Activated CD4-positive, alpha-beta memory T cell treated with anti-CD3 and anti-CD28 coated beads, Interleukin-2, amount 10 ng/mL, durations not matched to agents 7 days and 5 days (primary cell): ENCODE data around the gene GPR27. TPM values are rescaled to one million over a fixed set of nuclear protein-coding genes. Genes with fewer than 3 reads are reported as not detected.
A peak's percentile ranks its signal among the peaks of the same experiment; 100 is the strongest.

Experiments
- CTCF ChIA-PET: fragments of 350-600 bp; sonication (Branson Sonifier 250); formaldehyde crosslinking; loops from one replicate; lab custom pipeline; 2021; ENCODE audit warnings: antibody characterized with exemption, inconsistent platforms; lab: Charles Lee
- POLR2A ChIA-PET: fragments of 350-600 bp; sonication (Branson Sonifier 250); formaldehyde crosslinking; loops from one replicate; lab custom pipeline; 2021; ENCODE audit warnings: antibody characterized with exemption; lab: Charles Lee
- DNase-seq: peaks from one replicate; pipeline ENCODE4 v3.0.0-alpha.2; 2020
- H3K27ac Mint-ChIP-seq: one replicate; pipeline ENCODE4 v1.8.0; 2021; ENCODE audit warnings: mild to moderate bottlenecking, mixed read lengths
- H3K27me3 Mint-ChIP-seq: one replicate; pipeline ENCODE4 v1.8.0; 2021; ENCODE audit warnings: mixed read lengths
- H3K36me3 Mint-ChIP-seq: one replicate; pipeline ENCODE4 v1.8.0; 2021; ENCODE audit warnings: low read depth, mixed read lengths
- H3K4me1 Mint-ChIP-seq: one replicate; pipeline ENCODE4 v1.8.0; 2021; ENCODE audit warnings: mixed read lengths
- H3K4me3 Mint-ChIP-seq: one replicate; pipeline ENCODE4 v1.8.0; 2021; ENCODE audit warnings: mild to moderate bottlenecking, mixed read lengths
- H3K9me3 Mint-ChIP-seq: one replicate; pipeline ENCODE4 v1.8.0; 2021; ENCODE audit warnings: mixed read lengths
- total RNA-seq, 2 experiments: library from RNA; stranded (reverse); gene quantifications; one replicate each; pipeline ENCODE4 v1.2.3, GENCODE V29; 2021

The GPR27 gene
- 1 to 10 TPM; 3.0 to 3.1 TPM for total RNA-seq

DNA sequence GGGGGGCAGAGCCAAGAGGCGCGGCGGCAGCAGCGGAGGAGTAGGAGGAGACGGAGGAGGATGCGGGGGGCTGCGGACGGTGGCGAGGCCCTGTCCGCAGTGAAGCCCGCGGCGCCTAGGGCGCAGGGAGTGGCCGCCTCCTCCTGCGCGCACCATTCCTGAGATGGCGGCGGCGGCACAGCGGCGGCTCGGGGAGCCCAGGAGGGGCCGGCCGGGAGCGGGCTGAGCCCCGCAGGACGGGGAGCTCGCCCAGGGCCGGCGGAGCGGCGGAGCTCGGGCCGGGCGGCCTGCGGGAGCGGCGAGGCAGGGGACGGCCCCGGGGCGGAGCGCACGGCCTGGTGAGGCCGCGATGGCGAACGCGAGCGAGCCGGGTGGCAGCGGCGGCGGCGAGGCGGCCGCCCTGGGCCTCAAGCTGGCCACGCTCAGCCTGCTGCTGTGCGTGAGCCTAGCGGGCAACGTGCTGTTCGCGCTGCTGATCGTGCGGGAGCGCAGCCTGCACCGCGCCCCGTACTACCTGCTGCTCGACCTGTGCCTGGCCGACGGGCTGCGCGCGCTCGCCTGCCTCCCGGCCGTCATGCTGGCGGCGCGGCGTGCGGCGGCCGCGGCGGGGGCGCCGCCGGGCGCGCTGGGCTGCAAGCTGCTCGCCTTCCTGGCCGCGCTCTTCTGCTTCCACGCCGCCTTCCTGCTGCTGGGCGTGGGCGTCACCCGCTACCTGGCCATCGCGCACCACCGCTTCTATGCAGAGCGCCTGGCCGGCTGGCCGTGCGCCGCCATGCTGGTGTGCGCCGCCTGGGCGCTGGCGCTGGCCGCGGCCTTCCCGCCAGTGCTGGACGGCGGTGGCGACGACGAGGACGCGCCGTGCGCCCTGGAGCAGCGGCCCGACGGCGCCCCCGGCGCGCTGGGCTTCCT lies at the start of gene GPR27:
Gene GPR27, plus strand, starts transcription at position 155 of the 909 bp plus-strand sequence. Its CDS starts 195 bp downstream, at position 350.
- Mint-ChIP-seq H3K27me3 (peaks cover 50% of the 10 kb centered on the region), H3K27ac (no peak within 1 kb of the TSS), H3K9me3 (no peaks in the 10 kb centered on the region), H3K4me1 (peaks cover 9% of the 10 kb centered on the region), H3K4me3 (peak within 1 kb of the TSS; percentile 57), H3K36me3 (peaks cover 3% of the 10 kb centered on the region)
- DNase-seq, result peak; percentile 26
- POLR2A ChIA-PET, result interaction anchor here (0.8 to 1.2 kb wide), 3 partner anchors 24 to 32 kb away, joined by 3 read pairs; partner anchors contain the start of gene PROK2
- CTCF ChIA-PET, result no interaction called here

GRCh38 chr3:71704915-71705314 lies 48.7 kb upstream of the GPR27 start:
- DNase-seq, result no peak
- Mint-ChIP-seq H3K27ac (peak overlapping the region; percentile 95), H3K9me3 (no peaks in the 10 kb centered on the region), H3K36me3 (peaks cover 81% of the 10 kb centered on the region), H3K4me1 (peaks cover 84% of the 10 kb centered on the region), H3K4me3 (no peak overlapping the region), H3K27me3 (no peaks in the 10 kb centered on the region)
- CTCF ChIA-PET, result no interaction called here
- POLR2A ChIA-PET, result interaction anchor here (0.8 to 1.7 kb wide), 3 partner anchors 16 to 21 kb away, joined by 3 to 5 read pairs (median 3); no protein-coding TSS in a partner anchor

- H3K9me3 Mint-ChIP-seq, result no peaks in the 10 kb centered on the region
- H3K36me3 Mint-ChIP-seq, result peaks cover 83% of the 10 kb centered on the region
- ChIA-PET CTCF (no interaction called here), POLR2A (interaction anchor here (0.8 kb wide), 1 partner anchor 16 kb away, joined by 3 read pairs; no protein-coding TSS in a partner anchor)
- DNase-seq, result no peak
- H3K27me3 Mint-ChIP-seq, result no peaks in the 10 kb centered on the region
- no peak overlapping the region for H3K4me3 Mint-ChIP-seq
- peak overlapping the region; percentile 61 for H3K27ac Mint-ChIP-seq
- H3K4me1 Mint-ChIP-seq, result peaks cover 90% of the 10 kb centered on the region
Measured at GRCh38 chr3:71705681-71706080, 48.0 kb upstream of the GPR27 start.

DNA sequence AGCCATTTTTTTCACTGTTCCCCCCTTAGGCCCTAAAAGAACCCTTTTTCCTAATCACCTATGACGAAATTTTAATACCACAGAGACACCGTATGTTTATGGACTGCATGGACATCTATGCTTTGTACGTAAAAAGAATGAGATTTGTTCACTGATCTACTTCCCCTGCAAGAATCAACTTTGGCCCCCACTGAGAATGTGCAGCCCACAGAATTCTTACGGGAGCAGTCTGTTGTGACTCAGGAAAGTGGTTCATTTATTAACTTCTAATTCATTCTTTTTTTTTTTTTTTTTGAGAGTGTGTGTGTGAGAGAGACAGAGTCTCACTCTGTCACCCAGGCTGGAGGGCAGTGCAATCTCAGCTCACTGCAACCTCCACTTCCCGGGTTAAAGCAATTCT lies 46.1 kb upstream of the GPR27 start:
- ChIA-PET POLR2A (interaction anchor here (1.0 kb wide), 1 partner anchor 74 kb away, joined by 3 read pairs; no protein-coding TSS in a partner anchor), CTCF (no interaction called here)
- Mint-ChIP-seq H3K27me3 (no peaks in the 10 kb centered on the region), H3K4me1 (peaks cover 83% of the 10 kb centered on the region), H3K36me3 (peaks cover 68% of the 10 kb centered on the region), H3K9me3 (no peaks in the 10 kb centered on the region), H3K4me3 (no peak overlapping the region), H3K27ac (no peak overlapping the region)
- DNase-seq, result no peak

GRCh38 chr3:71708476-71709105 lies 45.1 kb upstream of the GPR27 start:
- DNase-seq, result no peak
- Mint-ChIP-seq H3K4me1 (peaks cover 79% of the 10 kb centered on the region), H3K27me3 (no peaks in the 10 kb centered on the region), H3K4me3 (no peak overlapping the region), H3K27ac (no peak overlapping the region), H3K9me3 (no peaks in the 10 kb centered on the region), H3K36me3 (peaks cover 63% of the 10 kb centered on the region)
- ChIA-PET CTCF (no interaction called here), POLR2A (no interaction called here)

GRCh38 chr3:71709908-71710511 lies 43.6 kb upstream of the GPR27 start:
- no peaks in the 10 kb centered on the region for H3K27me3 Mint-ChIP-seq
- H3K4me3 Mint-ChIP-seq, result no peak overlapping the region
- H3K9me3 Mint-ChIP-seq, result no peaks in the 10 kb centered on the region
- DNase-seq, result no peak
- CTCF ChIA-PET, result interaction anchor here (1.0 to 3.3 kb wide), 7 partner anchors 9 to 165 kb away, joined by 3 to 26 read pairs (median 13); partner anchors contain the start of gene EIF4E3
- POLR2A ChIA-PET, result interaction anchor here (0.6 to 2.1 kb wide), 2 partner anchors 16 to 38 kb away, joined by 3 to 7 read pairs; no protein-coding TSS in a partner anchor
- peaks cover 56% of the 10 kb centered on the region for H3K36me3 Mint-ChIP-seq
- H3K4me1 Mint-ChIP-seq, result peaks cover 73% of the 10 kb centered on the region
- peak overlapping the region; percentile 40 for H3K27ac Mint-ChIP-seq

- H3K36me3 Mint-ChIP-seq, result peaks cover 48% of the 10 kb centered on the region
- ChIA-PET CTCF (interaction anchor here (0.6 to 3.3 kb wide), 21 partner anchors 8 to 1114 kb away, joined by 3 to 26 read pairs (median 4); partner anchors contain the start of gene EIF4E3), POLR2A (interaction anchor here (1.3 to 2.1 kb wide), 3 partner anchors 13 to 141 kb away, joined by 4 to 9 read pairs (median 7); partner anchors contain the start of gene EIF4E3)
- no peak for DNase-seq
- no peaks in the 10 kb centered on the region for H3K9me3 Mint-ChIP-seq
- H3K27me3 Mint-ChIP-seq, result no peaks in the 10 kb centered on the region
- no peak overlapping the region for H3K27ac Mint-ChIP-seq
- peaks cover 67% of the 10 kb centered on the region for H3K4me1 Mint-ChIP-seq
- no peak overlapping the region for H3K4me3 Mint-ChIP-seq
Measured at GRCh38 chr3:71710906-71711494, 42.7 kb upstream of the GPR27 start.

DNA sequence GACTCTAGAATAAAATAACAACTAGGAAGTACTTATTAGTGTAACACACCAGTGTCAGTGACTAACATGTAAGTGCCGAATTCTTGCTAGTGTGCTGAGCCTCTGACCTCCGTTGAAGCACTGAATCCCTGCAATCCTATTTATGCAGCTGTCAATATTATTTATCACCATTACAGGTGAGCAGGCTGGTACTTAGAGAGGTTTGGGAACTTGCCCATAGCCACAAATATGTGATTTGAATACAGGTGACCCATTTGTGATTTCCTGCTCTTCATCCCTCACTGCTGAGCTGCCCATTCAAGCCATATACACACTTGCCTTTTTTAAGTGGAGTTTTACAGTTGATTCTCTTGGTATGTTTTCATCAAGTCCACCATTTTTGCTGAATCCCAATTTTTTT lies 40.6 kb upstream of the GPR27 start:
- H3K4me3 Mint-ChIP-seq, result no peak overlapping the region
- no peak for DNase-seq
- ChIA-PET POLR2A (interaction anchor here (1.1 kb wide), 1 partner anchor 11 kb away, joined by 3 read pairs; no protein-coding TSS in a partner anchor), CTCF (interaction anchor here (1.2 to 1.8 kb wide), 3 partner anchors 17 to 161 kb away, joined by 3 to 8 read pairs (median 7); no protein-coding TSS in a partner anchor)
- H3K27me3 Mint-ChIP-seq, result no peaks in the 10 kb centered on the region
- no peaks in the 10 kb centered on the region for H3K9me3 Mint-ChIP-seq
- H3K27ac Mint-ChIP-seq, result no peak overlapping the region
- H3K36me3 Mint-ChIP-seq, result peaks cover 38% of the 10 kb centered on the region
- peaks cover 68% of the 10 kb centered on the region for H3K4me1 Mint-ChIP-seq

- no peak overlapping the region for H3K4me3 Mint-ChIP-seq
- H3K27ac Mint-ChIP-seq, result no peak overlapping the region
- POLR2A ChIA-PET, result interaction anchor here (0.9 kb wide), 1 partner anchor 10 kb away, joined by 5 read pairs; no protein-coding TSS in a partner anchor
- H3K4me1 Mint-ChIP-seq, result peaks cover 68% of the 10 kb centered on the region
- no peaks in the 10 kb centered on the region for H3K27me3 Mint-ChIP-seq
- no peaks in the 10 kb centered on the region for H3K9me3 Mint-ChIP-seq
- peaks cover 36% of the 10 kb centered on the region for H3K36me3 Mint-ChIP-seq
- CTCF ChIA-PET, result interaction anchor here (0.5 to 1.8 kb wide), 2 partner anchors 16 to 137 kb away, joined by 3 to 8 read pairs; no protein-coding TSS in a partner anchor
- no peak for DNase-seq
Measured at GRCh38 chr3:71714595-71714994, 39.1 kb upstream of the GPR27 start.

GRCh38 chr3:71718072-71718471 lies 35.6 kb upstream of the GPR27 start:
- DNase-seq, result peak; percentile 58
- Mint-ChIP-seq H3K36me3 (peaks cover 47% of the 10 kb centered on the region), H3K4me1 (peaks cover 73% of the 10 kb centered on the region), H3K9me3 (no peaks in the 10 kb centered on the region), H3K27me3 (no peaks in the 10 kb centered on the region), H3K27ac (peak overlapping the region; percentile 58), H3K4me3 (peak overlapping the region; percentile 1)
- ChIA-PET CTCF (interaction anchor here (1.9 to 2.7 kb wide), 2 partner anchors 7 to 11 kb away, joined by 6 to 14 read pairs; no protein-coding TSS in a partner anchor), POLR2A (no interaction called here)

DNA sequence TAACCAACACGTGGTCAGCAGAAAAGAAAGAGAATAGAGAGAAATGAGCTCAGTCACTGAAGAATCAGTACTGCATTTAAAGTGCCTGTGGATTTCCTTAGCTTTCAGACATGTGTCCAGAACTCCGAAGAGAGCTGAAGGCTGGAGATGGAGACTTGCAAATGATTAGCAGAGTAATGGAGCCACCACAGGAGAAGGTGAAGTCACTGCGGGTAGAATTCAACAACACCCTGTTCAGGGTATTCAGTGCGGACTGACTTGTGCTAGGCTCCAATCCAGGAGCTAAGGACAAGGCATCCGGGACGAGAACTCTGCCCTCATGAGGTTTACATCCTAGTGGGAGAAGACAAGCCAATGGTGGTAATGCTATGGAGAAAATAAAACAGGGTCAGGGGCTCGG lies 32.7 kb upstream of the GPR27 start:
- Mint-ChIP-seq H3K27me3 (no peaks in the 10 kb centered on the region), H3K27ac (peak overlapping the region; percentile 94), H3K9me3 (no peaks in the 10 kb centered on the region), H3K4me3 (no peak overlapping the region), H3K4me1 (peaks cover 70% of the 10 kb centered on the region), H3K36me3 (peaks cover 51% of the 10 kb centered on the region)
- no peak for DNase-seq
- ChIA-PET POLR2A (interaction anchor here (1.5 kb wide), 1 partner anchor 16 kb away, joined by 3 read pairs; no protein-coding TSS in a partner anchor), CTCF (interaction anchor here (1.0 to 1.8 kb wide), 3 partner anchors 9 to 57 kb away, joined by 3 to 6 read pairs (median 3); no protein-coding TSS in a partner anchor)
